Stomach (tissue), 4 donors: ENCODE data around the gene SKIC2.
"Not testable (repeated sequence)": the region's sequence is repeated elsewhere in the genome, so short reads cannot be mapped to it uniquely, and the experiment has no call there.

Experiments
- CTCF ChIP-seq, 7 experiments: fragments of 450-650 bp in 4 of 7; fragments of 200-600 bp in 3 of 7; sonication (generic) in 3 of 7; IDR thresholded peaks; one replicate each; pipeline ENCODE4 v1.5.1; 2016 to 2019; ENCODE audit warnings: antibody characterized with exemption in 7 of 7, control low read depth in 2 of 7, mild to moderate bottlenecking in 1 of 7
- EP300 ChIP-seq: sonication (generic); formaldehyde crosslinking; IDR thresholded peaks from one replicate; pipeline ENCODE4 v1.6.1; 2017; ENCODE audit warnings: antibody characterized with exemption
- POLR2A ChIP-seq, 4 donors: fragments of 450-650 bp; IDR thresholded peaks; one replicate each; pipeline ENCODE4 v1.6.1; 2016; ENCODE audit warnings: antibody characterized with exemption in 4 of 4, control low read depth in 2 of 4, mild to moderate bottlenecking in 1 of 4, moderate library complexity in 1 of 4

- not testable (repeated sequence) for TF ChIP-seq EP300; CTCF (IDR thresholded peaks at IDR 0.05); POLR2A (IDR thresholded peaks at IDR 0.05)
Observed at GRCh38 chr6:32012941-32013617, 54.1 kb downstream of the SKIC2 start.
